HFFc6 (cell line): ENCODE results near the gene MEF2D. TPM values are rescaled to one million over a fixed set of nuclear protein-coding genes. Genes with fewer than 3 reads are reported as not detected.

ENCODE experiments used
- DNase-seq: peaks from one replicate; pipeline ENCODE4 v3.0.0-alpha.2; 2018
- H3K27ac Mint-ChIP-seq: 2 replicates; pipeline ENCODE4 v1.8.0; 2020; ENCODE audit warnings: mild to moderate bottlenecking, mixed read lengths
- H3K27me3 Mint-ChIP-seq: 2 replicates; pipeline ENCODE4 v1.8.0; 2021; ENCODE audit warnings: mild to moderate bottlenecking, moderate library complexity, mixed read lengths; ENCODE audit not compliant: insufficient read depth
- H3K36me3 Mint-ChIP-seq: 2 replicates; pipeline ENCODE4 v1.8.0; 2021; ENCODE audit warnings: low read depth, mixed read lengths
- H3K4me1 Mint-ChIP-seq: 2 replicates; pipeline ENCODE4 v1.8.0; 2020; ENCODE audit warnings: low read depth, mixed read lengths
- H3K4me3 Mint-ChIP-seq: 2 replicates; pipeline ENCODE4 v1.8.0; 2020; ENCODE audit warnings: mild to moderate bottlenecking, moderate library complexity, mixed read lengths
- H3K9me3 Mint-ChIP-seq: 2 replicates; pipeline ENCODE4 v1.8.0; 2020; ENCODE audit warnings: mild to moderate bottlenecking, mixed read lengths
- CTCF ChIP-seq: fragments of 200-600 bp; sonication (generic); IDR thresholded peaks from 2 replicates; pipeline ENCODE4 v1.5.0; 2021; ENCODE audit warnings: antibody characterized with exemption, mild to moderate bottlenecking
- total RNA-seq, 6 experiments: library from RNA; stranded (reverse); fragmentation: NEBNext Ultra II Directional; extraction: Animal tissue kit (Norgen Biotek cat#: 25700); gene quantifications; 2 replicates in 1 of 6; 3 replicates in 5 of 6; pipeline ENCODE4 v1.2.3, GENCODE V29; 2021

Gene MEF2D
- total RNA-seq, 6 experiments from 2014 or later: 50.0 to 60.1 (median 56.8) TPM

- Mint-ChIP-seq H3K27ac (no peak overlapping the region), H3K4me1 (peaks cover 10% of the 10 kb centered on the region; the same call in 1 of the 2 replicates), H3K9me3 (no peaks in the 10 kb centered on the region), H3K4me3 (no peak overlapping the region), H3K36me3 (no peaks in the 10 kb centered on the region), H3K27me3 (peaks cover 61% of the 10 kb centered on the region)
- peak; percentile 77 for TF ChIP-seq CTCF
- no peak for DNase-seq
Observed at GRCh38 chr1:156444407-156445001, 56.1 kb downstream of the MEF2D start.

GRCh38 chr1:156443286-156443685 is 57.3 kb downstream of the MEF2D start:
- H3K27me3 Mint-ChIP-seq: peaks cover 57% of the 10 kb centered on the region
- H3K27ac Mint-ChIP-seq: no peak overlapping the region
- no peaks in the 10 kb centered on the region for H3K9me3 Mint-ChIP-seq
- no peak for TF ChIP-seq CTCF
- H3K36me3 Mint-ChIP-seq: no peaks in the 10 kb centered on the region
- no peak overlapping the region for H3K4me3 Mint-ChIP-seq
- no peak for DNase-seq
- peaks cover 15% of the 10 kb centered on the region for H3K4me1 Mint-ChIP-seq

- no peak for DNase-seq
- H3K4me3 Mint-ChIP-seq: no peak overlapping the region
- no peak for TF ChIP-seq CTCF
- H3K9me3 Mint-ChIP-seq: no peaks in the 10 kb centered on the region; the same call in 1 of the 2 replicates
- peaks cover 70% of the 10 kb centered on the region for H3K27me3 Mint-ChIP-seq
- H3K27ac Mint-ChIP-seq: no peak overlapping the region
- peaks cover 11% of the 10 kb centered on the region for H3K4me1 Mint-ChIP-seq
- H3K36me3 Mint-ChIP-seq: no peaks in the 10 kb centered on the region
Observed at GRCh38 chr1:156440654-156441437, 59.7 kb downstream of the MEF2D start.

- no peak for DNase-seq
- Mint-ChIP-seq H3K9me3 (peaks cover 4% of the 10 kb centered on the region), H3K4me3 (no peak overlapping the region), H3K36me3 (0 out of 2 replicates have a peak, but pooled peaks cover 5% of the 10 kb centered on the region), H3K4me1 (peaks cover 13% of the 10 kb centered on the region), H3K27me3 (peaks cover 74% of the 10 kb centered on the region), H3K27ac (no peak overlapping the region)
- no peak for TF ChIP-seq CTCF
Observed at GRCh38 chr1:156439777-156440183, 60.8 kb downstream of the MEF2D start.

- peaks cover 13% of the 10 kb centered on the region for H3K4me1 Mint-ChIP-seq
- H3K27me3 Mint-ChIP-seq: peaks cover 75% of the 10 kb centered on the region
- no peak for TF ChIP-seq CTCF
- peaks cover 4% of the 10 kb centered on the region for H3K9me3 Mint-ChIP-seq
- DNase-seq: no peak
- no peak overlapping the region for H3K27ac Mint-ChIP-seq
- H3K4me3 Mint-ChIP-seq: no peak overlapping the region
- 0 out of 2 replicates have a peak, but pooled peaks cover 5% of the 10 kb centered on the region for H3K36me3 Mint-ChIP-seq
Observed at GRCh38 chr1:156439036-156439776, 61.4 kb downstream of the MEF2D start.
